DMS 273 treated with DMSO at 0.1 percent for 48 hours (cell line): ENCODE data around the gene NCF1.
"Not testable (repeated sequence)": the region's sequence is repeated elsewhere in the genome, so short reads cannot be mapped to it uniquely, and the experiment has no call there.

Experiments used
- DNase-seq: peaks from one replicate; lab custom pipeline; 2025; lab: John Stamatoyannopoulos, UW

NCF1 gene

DNA sequence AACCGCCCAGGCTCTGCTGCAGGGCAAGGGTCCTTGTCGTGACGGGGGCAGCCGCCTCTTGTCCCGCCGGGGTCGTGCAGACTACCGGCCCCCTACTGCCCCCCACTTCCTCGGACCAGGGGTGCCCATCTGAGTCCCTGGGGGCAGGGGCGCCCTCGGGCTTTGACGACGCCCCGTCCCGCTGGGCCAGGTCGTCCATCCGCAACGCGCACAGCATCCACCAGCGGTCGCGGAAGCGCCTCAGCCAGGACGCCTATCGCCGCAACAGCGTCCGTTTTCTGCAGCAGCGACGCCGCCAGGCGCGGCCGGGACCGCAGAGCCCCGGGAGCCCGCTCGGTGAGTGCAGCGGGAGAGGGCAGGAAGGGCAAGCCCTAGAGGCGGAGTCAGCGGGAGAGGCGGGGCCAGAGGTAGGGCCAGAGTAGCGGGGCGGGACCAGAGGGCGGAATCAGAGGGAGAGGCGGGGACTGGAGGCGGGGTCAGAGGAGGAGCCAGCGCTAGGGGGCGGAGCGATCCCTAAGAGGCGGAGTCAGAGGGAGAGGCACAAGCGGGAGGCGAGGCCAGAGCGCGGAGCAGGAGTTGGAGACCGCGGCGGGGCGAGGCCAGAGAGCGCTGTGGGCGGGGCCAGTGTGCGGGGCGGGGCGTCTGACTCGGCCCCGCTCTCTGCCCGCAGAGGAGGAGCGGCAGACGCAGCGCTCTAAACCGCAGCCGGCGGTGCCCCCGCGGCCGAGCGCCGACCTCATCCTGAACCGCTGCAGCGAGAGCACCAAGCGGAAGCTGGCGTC is 14.7 kb downstream of the NCF1 start:
- peak; percentile 65 for DNase-seq

DNA sequence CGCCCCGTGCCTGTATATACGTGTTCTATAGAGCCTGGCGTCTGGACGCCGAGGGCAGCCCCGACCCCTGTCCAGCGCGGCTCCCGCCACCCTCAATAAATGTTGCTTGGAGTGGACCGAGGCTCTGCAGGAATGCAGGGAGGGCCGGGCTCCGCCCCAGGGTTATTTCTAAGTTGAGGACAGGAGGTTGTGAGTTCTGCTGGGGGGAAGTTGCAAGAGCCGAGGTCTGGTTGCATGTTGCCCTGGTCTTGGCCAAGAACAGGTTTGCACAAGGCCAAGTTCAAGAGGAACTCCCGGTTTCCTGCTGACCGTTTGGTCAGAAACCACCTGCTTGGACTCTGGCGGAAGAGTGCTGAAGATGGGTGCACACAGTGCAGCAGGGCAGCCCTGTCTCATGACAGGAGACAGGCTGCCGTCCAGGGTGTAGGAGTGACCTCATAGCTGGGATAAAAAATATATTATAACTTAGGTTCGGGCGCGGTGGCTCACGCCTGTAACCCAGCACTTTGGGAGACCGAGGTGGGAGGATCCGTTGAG is 15.5 kb downstream of the NCF1 start:
- not testable (repeated sequence) for DNase-seq

DNA sequence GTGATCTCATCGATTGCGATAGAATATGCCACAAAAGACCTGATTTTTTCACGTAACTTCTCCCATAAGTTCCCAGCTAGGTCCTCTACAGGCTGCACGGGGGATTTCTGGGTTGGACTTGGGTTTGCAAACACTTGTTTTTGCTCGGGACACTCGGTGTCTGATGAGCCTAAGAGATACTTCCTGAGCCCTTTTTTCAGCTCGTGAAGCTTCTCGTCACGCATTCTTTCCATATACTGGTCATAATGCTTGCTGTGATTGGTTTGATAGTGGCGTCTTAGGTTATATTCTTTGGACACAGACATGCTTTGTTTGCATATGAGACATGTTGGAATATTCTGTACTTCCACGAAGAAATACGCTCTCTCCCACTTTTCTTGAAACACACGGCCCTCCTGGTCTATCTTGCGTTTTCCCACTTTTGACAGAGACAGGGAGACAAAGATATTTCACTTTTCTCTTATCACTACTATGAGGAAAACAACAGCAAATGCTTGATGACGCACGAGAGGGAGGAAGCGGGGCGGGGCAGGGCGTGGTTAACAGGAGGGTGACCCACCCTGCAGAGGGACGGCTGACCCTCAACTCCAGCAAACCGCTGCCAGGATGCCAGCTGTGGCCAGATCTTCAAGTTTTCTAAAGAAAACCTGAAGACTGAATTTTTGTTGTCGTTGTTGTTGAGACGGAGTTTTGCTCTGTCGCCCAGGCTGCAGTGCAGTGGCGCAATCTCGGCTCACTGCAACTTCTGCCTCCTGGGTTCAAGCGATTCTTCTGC is 24.2 kb downstream of the NCF1 start:
- DNase-seq = not testable (repeated sequence)

DNA sequence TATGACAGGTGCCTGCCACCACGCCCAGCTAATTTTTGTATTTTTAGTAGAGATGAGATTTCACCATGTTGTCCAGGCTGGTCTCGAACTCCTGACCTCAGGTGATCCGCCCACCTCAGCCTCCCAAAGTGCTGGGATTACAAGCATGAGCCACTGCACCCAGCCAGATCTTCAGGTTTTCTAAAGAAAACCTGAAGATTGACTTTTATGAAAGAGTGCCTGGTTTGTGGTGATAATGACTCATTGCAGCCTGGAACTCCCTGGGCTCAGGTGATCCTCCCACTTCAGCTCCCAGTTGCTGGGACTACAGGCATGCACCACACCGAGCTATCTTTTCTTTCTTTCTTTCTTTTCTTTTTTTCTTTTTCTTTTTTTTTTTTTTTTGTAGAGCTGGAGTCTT is 24.8 kb downstream of the NCF1 start:
- DNase-seq = not testable (repeated sequence)

DNA sequence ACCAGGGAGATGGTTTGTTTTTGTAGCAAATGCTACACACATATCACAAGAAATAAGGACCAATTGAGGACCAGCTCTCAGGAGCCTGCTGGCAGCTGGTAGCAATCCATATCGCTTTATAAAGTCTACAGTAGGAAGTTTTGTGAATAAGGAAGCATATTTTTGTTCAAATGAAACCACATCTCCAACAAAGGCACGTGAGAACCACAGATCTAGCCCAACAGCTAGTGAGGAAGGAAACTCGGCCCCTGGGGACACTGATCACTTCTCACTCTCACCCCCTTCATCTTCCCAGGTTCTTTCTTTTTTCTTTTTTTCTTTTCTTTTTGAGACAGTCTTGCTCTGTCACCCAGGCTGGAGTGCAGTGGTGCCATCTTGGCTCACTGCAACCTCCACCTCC is 42.1 kb downstream of the NCF1 start:
- DNase-seq = not testable (repeated sequence)

DNA sequence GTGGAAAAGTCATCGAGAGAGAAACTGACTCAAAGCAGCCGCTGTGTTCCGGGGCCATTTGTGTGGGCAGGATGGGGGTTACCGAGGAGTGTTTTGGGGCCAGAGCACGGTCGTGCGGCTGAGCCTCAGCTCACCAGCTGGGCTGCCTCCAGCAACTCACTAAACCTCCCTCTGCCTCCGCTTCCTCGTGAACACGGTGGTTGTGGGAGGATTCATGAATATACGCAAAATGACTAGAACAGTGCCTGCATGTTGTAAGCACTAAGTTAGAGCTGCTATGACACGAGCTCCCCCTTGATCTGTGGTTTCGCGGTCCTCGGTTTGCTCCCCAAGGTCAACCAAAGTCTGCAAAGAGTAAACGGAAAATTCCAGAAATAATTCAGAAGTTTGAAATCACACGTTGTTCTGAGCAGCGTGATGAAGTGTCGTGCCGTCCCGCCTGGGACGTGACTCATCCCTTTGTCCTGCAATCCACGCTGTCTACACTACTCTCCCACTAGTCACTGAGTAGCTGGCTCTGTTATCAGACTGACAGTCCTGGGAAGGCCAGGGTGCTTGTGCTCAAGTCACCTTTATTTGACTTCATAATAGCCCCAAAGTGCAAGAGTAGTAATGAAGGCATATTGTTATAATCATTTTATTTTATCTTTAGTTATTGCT is 46.5 kb downstream of the NCF1 start:
- DNase-seq = not testable (repeated sequence)

DNA sequence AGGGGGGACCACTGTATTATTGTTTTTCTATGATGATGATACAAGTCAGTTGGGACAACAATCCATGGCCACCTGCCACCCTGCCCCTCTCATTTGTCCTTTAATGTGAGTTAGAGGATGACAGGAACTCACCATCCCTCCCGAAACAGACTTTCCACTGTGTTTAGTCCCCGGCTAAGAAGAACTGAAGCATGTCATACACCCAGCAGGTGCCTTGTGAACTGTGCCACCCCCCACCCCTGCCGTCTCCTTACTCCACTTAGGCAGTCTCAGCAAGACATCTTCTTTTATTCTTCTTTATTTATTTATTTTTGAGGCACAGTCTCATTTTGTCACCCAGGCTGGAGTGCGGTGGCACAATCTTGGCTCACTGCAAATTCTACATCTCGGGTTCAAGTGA is 47.4 kb downstream of the NCF1 start:
- not testable (repeated sequence) for DNase-seq

DNA sequence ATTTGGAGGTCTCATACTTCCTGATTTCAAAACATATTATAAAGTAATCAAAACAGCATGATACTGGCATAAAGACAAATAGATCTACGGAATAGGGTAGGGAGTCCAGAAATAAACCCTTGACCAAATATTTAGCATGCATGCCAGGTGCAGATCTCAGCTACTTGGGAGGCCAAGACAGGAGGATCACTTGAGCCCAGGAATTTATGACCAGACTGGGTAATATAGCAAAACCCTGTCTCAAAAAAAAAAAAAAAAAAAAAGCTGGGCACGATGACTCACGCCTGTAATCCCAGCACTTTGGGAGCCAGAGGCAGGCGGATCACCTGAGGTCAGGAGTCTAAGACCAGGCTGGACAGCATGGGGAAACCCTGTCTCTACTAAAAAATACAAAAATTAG is 56.1 kb downstream of the NCF1 start:
- not testable (repeated sequence) for DNase-seq

DNA sequence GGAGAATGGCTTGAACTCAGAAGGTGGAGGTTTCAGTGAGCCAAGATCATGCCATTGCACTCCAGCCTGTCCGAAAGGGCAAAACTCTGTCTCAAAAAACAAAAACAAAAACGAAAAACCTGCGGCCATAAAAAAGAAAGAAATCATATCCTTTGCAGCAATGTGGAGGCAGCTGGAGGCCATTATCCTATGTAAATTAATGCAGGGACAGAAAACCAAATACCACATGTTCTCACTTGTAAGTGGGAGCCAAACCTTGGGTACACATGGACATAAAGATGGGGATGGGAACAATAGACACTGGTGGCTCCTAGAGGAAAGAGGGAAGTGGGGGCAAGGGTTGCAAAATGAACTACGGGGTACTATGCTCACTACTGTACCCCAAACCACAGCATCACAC is 56.6 kb downstream of the NCF1 start:
- not testable (repeated sequence) for DNase-seq
